HG02759 (cell line): Measurements from ENCODE around the gene KCNT1.

Source experiments
- ATAC-seq: cut with Tn5 transposase; IDR thresholded peaks from one replicate; pipeline ENCODE4 v1.9.1; 2021; ENCODE audit warnings: mild to moderate bottlenecking, moderate library complexity; ENCODE audit not compliant: unreplicated experiment

Gene KCNT1

GRCh38 chr9:135724186-135724787 lies 22.3 kb downstream of the KCNT1 start:
- ATAC-seq = no peak

GRCh38 chr9:135726138-135726853 lies 24.3 kb downstream of the KCNT1 start:
- ATAC-seq = no peak

- ATAC-seq = no peak
Measured at GRCh38 chr9:135727257-135727875, 25.4 kb downstream of the KCNT1 start.

- ATAC-seq = no peak
Measured at GRCh38 chr9:135728436-135729110, 26.6 kb downstream of the KCNT1 start.

- no peak for ATAC-seq
Measured at GRCh38 chr9:135729480-135729879, 27.5 kb downstream of the KCNT1 start.

- no peak for ATAC-seq
Measured at GRCh38 chr9:135731454-135731853, 29.5 kb downstream of the KCNT1 start.

GRCh38 chr9:135732569-135733257 lies 30.7 kb downstream of the KCNT1 start:
- ATAC-seq = no peak

- ATAC-seq = no peak
Measured at GRCh38 chr9:135734616-135735144, 32.7 kb downstream of the KCNT1 start.

GRCh38 chr9:135736272-135736978 lies 34.4 kb downstream of the KCNT1 start:
- ATAC-seq = no peak

- no peak for ATAC-seq
Measured at GRCh38 chr9:135736979-135737839, 35.2 kb downstream of the KCNT1 start.

- ATAC-seq = no peak
Measured at GRCh38 chr9:135737840-135738521, 36.0 kb downstream of the KCNT1 start.

GRCh38 chr9:135739271-135740220 lies 37.6 kb downstream of the KCNT1 start:
- ATAC-seq = no peak

GRCh38 chr9:135741276-135742219 lies 39.6 kb downstream of the KCNT1 start:
- no peak for ATAC-seq

- no peak for ATAC-seq
Measured at GRCh38 chr9:135743021-135743420, 41.0 kb downstream of the KCNT1 start.

- no peak for ATAC-seq
Measured at GRCh38 chr9:135743546-135744332, 41.8 kb downstream of the KCNT1 start.
